SK-N-SH treated with all-trans-retinoic acid at 6 μM for 48 hours (cell line): ENCODE results near the gene PICK1.
"Not testable (repeated sequence)": the region's sequence is repeated elsewhere in the genome, so short reads cannot be mapped to it uniquely, and the experiment has no call there.

Source experiments
- ARNTL ChIP-seq: fragments of 450-650 bp; formaldehyde crosslinking; IDR thresholded peaks from 2 replicates; pipeline ENCODE4 v1.5.0; 2020; ENCODE audit warnings: low read depth, mild to moderate bottlenecking, moderate library complexity, borderline replicate concordance
- CSDC2 ChIP-seq: fragments of 250-450 bp; sonication (Bioruptor Pico); IDR thresholded peaks from 2 replicates; pipeline ENCODE4 v1.5.0; 2020; ENCODE audit warnings: mild to moderate bottlenecking, moderate library complexity
- GLIS3 ChIP-seq: fragments of 250-450 bp; sonication (Bioruptor Pico); IDR thresholded peaks from 2 replicates; pipeline ENCODE4 v1.5.0; 2020; ENCODE audit warnings: mild to moderate bottlenecking, moderate library complexity
- PPARA ChIP-seq: fragments of 250-450 bp; sonication (Bioruptor Pico); IDR thresholded peaks from 2 replicates; pipeline ENCODE4 v1.5.0; 2020; ENCODE audit warnings: mild to moderate bottlenecking, borderline replicate concordance
- RARB ChIP-seq: fragments of 250-450 bp; sonication (Bioruptor Pico); IDR thresholded peaks from 2 replicates; pipeline ENCODE4 v1.8.0; 2021; ENCODE audit warnings: mild to moderate bottlenecking, moderate library complexity
- TCF4 ChIP-seq: fragments of 250-450 bp; sonication (Bioruptor Pico); IDR thresholded peaks from 2 replicates; pipeline ENCODE4 v1.8.0; 2021; ENCODE audit warnings: mild to moderate bottlenecking, moderate library complexity, borderline replicate concordance
- TOX ChIP-seq: fragments of 250-450 bp; sonication (Bioruptor Pico); IDR thresholded peaks from 2 replicates; pipeline ENCODE4 v1.8.0; 2021; ENCODE audit warnings: mild to moderate bottlenecking, moderate library complexity, borderline replicate concordance
- ZFP30 ChIP-seq: fragments of 450-650 bp; formaldehyde crosslinking; IDR thresholded peaks from 2 replicates; pipeline ENCODE4 v1.5.0; 2022; ENCODE audit warnings: mild to moderate bottlenecking, moderate library complexity
- ZNF565 ChIP-seq: fragments of 450-650 bp; formaldehyde crosslinking; conservative IDR thresholded peaks from 2 replicates; pipeline ENCODE4 v1.5.0; 2020; ENCODE audit warnings: low read depth, mild to moderate bottlenecking, moderate library complexity
- TF ChIP-seq, protein P1 (sequence below): fragments of 250-450 bp; sonication (Bioruptor Pico); IDR thresholded peaks from 2 replicates; pipeline ENCODE4 v1.8.0; 2020; ENCODE audit warnings: mild to moderate bottlenecking, moderate library complexity, borderline replicate concordance
- TF ChIP-seq, protein P2 (sequence below): fragments of 250-450 bp; sonication (Bioruptor Pico); IDR thresholded peaks from 2 replicates; pipeline ENCODE4 v1.8.0; 2021; ENCODE audit warnings: low read depth, mild to moderate bottlenecking, moderate library complexity, borderline replicate concordance
- TF ChIP-seq, protein P3 (sequence below): fragments of 250-450 bp; sonication (Bioruptor Pico); IDR thresholded peaks from 2 replicates; pipeline ENCODE4 v1.5.1; 2021; ENCODE audit warnings: mild to moderate bottlenecking, moderate library complexity
- TF ChIP-seq, protein P4 (sequence below): fragments of 250-450 bp; sonication (Bioruptor Pico); IDR thresholded peaks from 2 replicates; pipeline ENCODE4 v1.5.1; 2020; ENCODE audit warnings: low read depth, mild to moderate bottlenecking, moderate library complexity

DNA sequence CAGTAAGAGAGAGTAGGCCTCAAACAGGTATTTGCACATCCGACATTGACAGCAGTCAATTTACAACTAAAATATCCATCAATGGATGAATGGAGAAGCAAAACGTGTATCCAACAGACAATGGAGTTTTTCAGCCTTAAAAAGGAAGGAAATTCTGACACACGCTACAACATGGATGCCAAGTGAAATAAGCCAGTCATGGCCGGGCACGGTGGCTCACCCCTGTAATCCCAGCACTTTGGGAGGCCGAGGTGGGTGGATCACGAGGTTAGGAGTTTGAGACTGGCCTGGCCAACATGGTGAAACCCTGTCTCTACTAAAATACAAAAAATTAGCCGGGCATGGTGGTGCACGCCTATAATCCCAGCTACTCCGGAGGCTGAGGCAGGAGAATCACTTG, 60.4 kb downstream of the PICK1 start:
- TF ChIP-seq, protein P1, sequence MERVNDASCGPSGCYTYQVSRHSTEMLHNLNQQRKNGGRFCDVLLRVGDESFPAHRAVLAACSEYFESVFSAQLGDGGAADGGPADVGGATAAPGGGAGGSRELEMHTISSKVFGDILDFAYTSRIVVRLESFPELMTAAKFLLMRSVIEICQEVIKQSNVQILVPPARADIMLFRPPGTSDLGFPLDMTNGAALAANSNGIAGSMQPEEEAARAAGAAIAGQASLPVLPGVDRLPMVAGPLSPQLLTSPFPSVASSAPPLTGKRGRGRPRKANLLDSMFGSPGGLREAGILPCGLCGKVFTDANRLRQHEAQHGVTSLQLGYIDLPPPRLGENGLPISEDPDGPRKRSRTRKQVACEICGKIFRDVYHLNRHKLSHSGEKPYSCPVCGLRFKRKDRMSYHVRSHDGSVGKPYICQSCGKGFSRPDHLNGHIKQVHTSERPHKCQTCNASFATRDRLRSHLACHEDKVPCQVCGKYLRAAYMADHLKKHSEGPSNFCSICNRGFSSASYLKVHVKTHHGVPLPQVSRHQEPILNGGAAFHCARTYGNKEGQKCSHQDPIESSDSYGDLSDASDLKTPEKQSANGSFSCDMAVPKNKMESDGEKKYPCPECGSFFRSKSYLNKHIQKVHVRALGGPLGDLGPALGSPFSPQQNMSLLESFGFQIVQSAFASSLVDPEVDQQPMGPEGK (CRISPR knock-in tag) = not testable (repeated sequence)
- TF ChIP-seq RARB (CRISPR knock-in tag); GLIS3 (CRISPR knock-in tag); TOX (CRISPR knock-in tag); ARNTL; PPARA (CRISPR knock-in tag); ZNF565 (CRISPR knock-in tag); ZFP30 (CRISPR knock-in tag); TCF4 (CRISPR knock-in tag); CSDC2 (CRISPR knock-in tag): not testable (repeated sequence)
- TF ChIP-seq, protein P2, sequence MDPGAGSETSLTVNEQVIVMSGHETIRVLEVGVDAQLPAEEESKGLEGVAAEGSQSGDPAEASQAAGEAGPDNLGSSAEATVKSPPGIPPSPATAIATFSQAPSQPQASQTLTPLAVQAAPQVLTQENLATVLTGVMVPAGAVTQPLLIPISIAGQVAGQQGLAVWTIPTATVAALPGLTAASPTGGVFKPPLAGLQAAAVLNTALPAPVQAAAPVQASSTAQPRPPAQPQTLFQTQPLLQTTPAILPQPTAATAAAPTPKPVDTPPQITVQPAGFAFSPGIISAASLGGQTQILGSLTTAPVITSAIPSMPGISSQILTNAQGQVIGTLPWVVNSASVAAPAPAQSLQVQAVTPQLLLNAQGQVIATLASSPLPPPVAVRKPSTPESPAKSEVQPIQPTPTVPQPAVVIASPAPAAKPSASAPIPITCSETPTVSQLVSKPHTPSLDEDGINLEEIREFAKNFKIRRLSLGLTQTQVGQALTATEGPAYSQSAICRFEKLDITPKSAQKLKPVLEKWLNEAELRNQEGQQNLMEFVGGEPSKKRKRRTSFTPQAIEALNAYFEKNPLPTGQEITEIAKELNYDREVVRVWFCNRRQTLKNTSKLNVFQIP (CRISPR knock-in tag) = not testable (repeated sequence)
- TF ChIP-seq, protein P3, sequence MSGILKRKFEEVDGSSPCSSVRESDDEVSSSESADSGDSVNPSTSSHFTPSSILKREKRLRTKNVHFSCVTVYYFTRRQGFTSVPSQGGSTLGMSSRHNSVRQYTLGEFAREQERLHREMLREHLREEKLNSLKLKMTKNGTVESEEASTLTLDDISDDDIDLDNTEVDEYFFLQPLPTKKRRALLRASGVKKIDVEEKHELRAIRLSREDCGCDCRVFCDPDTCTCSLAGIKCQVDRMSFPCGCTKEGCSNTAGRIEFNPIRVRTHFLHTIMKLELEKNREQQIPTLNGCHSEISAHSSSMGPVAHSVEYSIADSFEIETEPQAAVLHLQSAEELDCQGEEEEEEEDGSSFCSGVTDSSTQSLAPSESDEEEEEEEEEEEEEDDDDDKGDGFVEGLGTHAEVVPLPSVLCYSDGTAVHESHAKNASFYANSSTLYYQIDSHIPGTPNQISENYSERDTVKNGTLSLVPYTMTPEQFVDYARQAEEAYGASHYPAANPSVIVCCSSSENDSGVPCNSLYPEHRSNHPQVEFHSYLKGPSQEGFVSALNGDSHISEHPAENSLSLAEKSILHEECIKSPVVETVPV (CRISPR knock-in tag) = not testable (repeated sequence)
- TF ChIP-seq, protein P4, sequence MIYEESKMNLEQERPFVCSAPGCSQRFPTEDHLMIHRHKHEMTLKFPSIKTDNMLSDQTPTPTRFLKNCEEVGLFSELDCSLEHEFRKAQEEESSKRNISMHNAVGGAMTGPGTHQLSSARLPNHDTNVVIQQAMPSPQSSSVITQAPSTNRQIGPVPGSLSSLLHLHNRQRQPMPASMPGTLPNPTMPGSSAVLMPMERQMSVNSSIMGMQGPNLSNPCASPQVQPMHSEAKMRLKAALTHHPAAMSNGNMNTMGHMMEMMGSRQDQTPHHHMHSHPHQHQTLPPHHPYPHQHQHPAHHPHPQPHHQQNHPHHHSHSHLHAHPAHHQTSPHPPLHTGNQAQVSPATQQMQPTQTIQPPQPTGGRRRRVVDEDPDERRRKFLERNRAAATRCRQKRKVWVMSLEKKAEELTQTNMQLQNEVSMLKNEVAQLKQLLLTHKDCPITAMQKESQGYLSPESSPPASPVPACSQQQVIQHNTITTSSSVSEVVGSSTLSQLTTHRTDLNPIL (CRISPR knock-in tag) = not testable (repeated sequence)
